GM23338 (cell line): Measurements from ENCODE around the gene AURKAIP1.

ENCODE experiments used
- CREB1 ChIP-seq: fragments of 250-450 bp; sonication (Bioruptor Pico); IDR thresholded peaks from 2 replicates; pipeline ENCODE4 v1.5.0; 2020; ENCODE audit warnings: low read depth, mild to moderate bottlenecking, moderate library complexity
- EZH2phosphoT487 ChIP-seq: fragments of 200-600 bp; sonication (generic); IDR thresholded peaks from one replicate; pipeline ENCODE4 v1.8.1; 2018; ENCODE audit warnings: antibody characterized with exemption; ENCODE audit not compliant: unreplicated experiment
- POLR2AphosphoS5 ChIP-seq: IDR thresholded peaks from 2 replicates; pipeline ENCODE4 v1.6.1; 2016; ENCODE audit warnings: antibody characterized with exemption, low read depth
- TF ChIP-seq, protein P1 (sequence below), 2 experiments: fragments of 200-600 bp in 1 of 2; sonication (generic) in 1 of 2; conservative IDR thresholded peaks; 2 replicates each; pipeline versions ENCODE4 v1.5.1 to v1.6.1; 2016 to 2017; ENCODE audit warnings: antibody characterized with exemption in 2 of 2, low read depth in 2 of 2, mild to moderate bottlenecking in 2 of 2, moderate library complexity in 1 of 2
- TF ChIP-seq, protein P2 (sequence below): IDR thresholded peaks from one replicate; pipeline ENCODE4 v1.6.1; 2018; ENCODE audit warnings: antibody characterized with exemption; ENCODE audit not compliant: unreplicated experiment

DNA sequence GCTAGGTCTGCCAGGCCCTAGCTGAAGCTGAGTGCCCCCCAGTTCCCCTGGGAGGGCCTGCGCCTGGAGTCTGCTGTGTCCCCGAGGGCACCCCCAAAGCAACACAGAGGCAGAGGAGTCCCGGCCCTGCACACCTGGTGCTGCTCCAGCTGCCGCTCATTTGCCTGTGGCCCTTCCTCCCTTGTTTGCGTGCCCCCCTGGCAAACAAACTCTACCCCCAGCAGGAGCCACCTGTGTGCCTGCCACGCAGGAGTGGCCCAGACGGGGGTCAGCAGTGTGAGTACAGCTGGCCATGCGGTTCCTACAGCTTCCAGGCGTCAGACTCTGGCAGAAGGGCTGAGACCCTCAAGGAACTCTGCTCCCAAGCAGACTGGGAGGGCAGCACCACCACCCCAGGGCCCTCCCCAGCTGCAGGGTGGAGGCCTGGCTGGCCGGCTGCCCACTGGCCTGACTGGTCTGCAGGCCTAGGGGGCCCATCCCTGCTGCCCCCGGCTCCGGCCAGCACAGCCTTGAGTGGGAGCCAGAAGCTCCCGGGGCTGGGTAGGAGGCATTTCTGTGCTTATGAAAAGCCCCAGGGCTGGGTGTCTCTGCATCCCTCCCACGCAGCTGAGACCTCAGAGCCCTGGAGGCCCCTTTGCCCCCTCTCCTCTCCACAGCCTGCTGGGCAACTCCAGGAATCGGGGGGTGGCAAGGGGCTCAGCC is 44.5 kb downstream of the AURKAIP1 start:
- TF ChIP-seq, protein P1, sequence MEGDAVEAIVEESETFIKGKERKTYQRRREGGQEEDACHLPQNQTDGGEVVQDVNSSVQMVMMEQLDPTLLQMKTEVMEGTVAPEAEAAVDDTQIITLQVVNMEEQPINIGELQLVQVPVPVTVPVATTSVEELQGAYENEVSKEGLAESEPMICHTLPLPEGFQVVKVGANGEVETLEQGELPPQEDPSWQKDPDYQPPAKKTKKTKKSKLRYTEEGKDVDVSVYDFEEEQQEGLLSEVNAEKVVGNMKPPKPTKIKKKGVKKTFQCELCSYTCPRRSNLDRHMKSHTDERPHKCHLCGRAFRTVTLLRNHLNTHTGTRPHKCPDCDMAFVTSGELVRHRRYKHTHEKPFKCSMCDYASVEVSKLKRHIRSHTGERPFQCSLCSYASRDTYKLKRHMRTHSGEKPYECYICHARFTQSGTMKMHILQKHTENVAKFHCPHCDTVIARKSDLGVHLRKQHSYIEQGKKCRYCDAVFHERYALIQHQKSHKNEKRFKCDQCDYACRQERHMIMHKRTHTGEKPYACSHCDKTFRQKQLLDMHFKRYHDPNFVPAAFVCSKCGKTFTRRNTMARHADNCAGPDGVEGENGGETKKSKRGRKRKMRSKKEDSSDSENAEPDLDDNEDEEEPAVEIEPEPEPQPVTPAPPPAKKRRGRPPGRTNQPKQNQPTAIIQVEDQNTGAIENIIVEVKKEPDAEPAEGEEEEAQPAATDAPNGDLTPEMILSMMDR (conservative IDR thresholded peaks at IDR 0.05; ENCODE audit: low read depth in 2 of 2): no peak
- TF ChIP-seq EZH2phosphoT487 (no peak), POLR2AphosphoS5 (no peak), CREB1 (no peak)
- TF ChIP-seq, protein P2, sequence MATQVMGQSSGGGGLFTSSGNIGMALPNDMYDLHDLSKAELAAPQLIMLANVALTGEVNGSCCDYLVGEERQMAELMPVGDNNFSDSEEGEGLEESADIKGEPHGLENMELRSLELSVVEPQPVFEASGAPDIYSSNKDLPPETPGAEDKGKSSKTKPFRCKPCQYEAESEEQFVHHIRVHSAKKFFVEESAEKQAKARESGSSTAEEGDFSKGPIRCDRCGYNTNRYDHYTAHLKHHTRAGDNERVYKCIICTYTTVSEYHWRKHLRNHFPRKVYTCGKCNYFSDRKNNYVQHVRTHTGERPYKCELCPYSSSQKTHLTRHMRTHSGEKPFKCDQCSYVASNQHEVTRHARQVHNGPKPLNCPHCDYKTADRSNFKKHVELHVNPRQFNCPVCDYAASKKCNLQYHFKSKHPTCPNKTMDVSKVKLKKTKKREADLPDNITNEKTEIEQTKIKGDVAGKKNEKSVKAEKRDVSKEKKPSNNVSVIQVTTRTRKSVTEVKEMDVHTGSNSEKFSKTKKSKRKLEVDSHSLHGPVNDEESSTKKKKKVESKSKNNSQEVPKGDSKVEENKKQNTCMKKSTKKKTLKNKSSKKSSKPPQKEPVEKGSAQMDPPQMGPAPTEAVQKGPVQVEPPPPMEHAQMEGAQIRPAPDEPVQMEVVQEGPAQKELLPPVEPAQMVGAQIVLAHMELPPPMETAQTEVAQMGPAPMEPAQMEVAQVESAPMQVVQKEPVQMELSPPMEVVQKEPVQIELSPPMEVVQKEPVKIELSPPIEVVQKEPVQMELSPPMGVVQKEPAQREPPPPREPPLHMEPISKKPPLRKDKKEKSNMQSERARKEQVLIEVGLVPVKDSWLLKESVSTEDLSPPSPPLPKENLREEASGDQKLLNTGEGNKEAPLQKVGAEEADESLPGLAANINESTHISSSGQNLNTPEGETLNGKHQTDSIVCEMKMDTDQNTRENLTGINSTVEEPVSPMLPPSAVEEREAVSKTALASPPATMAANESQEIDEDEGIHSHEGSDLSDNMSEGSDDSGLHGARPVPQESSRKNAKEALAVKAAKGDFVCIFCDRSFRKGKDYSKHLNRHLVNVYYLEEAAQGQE: no peak
